Mesothelial cell of epicardium (in vitro differentiated cells): ENCODE results near the gene LIMS2. TPM values are rescaled to one million over a fixed set of nuclear protein-coding genes. Genes with fewer than 3 reads are reported as not detected.
A peak's percentile ranks its signal among the peaks of the same experiment; 100 is the strongest.

Experiments used
- DNase-seq, 2 experiments: peaks; one replicate each; pipeline ENCODE4 v3.0.0; 2021; ENCODE audit warnings: low spot score in 2 of 2; ENCODE audit not compliant: unreplicated experiment in 2 of 2
- H3K27ac Mint-ChIP-seq: 2 replicates; pipeline ENCODE4 v1.8.0; 2021; ENCODE audit warnings: mixed read lengths
- H3K27me3 Mint-ChIP-seq: 2 replicates; pipeline ENCODE4 v1.8.0; 2021; ENCODE audit warnings: low read depth, mixed read lengths
- H3K36me3 Mint-ChIP-seq: 2 replicates; pipeline ENCODE4 v1.8.0; 2021; ENCODE audit warnings: mixed read lengths
- H3K4me1 Mint-ChIP-seq: 2 replicates; pipeline ENCODE4 v1.8.0; 2021; ENCODE audit warnings: mixed read lengths
- H3K4me3 Mint-ChIP-seq: 2 replicates; pipeline ENCODE4 v1.8.0; 2021; ENCODE audit warnings: mild to moderate bottlenecking, moderate library complexity, mixed read lengths
- H3K9me3 Mint-ChIP-seq: 2 replicates; pipeline ENCODE4 v1.8.0; 2021; ENCODE audit warnings: mixed read lengths
- CTCF ChIP-seq: fragments of 200-600 bp; sonication (generic); IDR thresholded peaks from one replicate; pipeline ENCODE4 v1.5.0; 2021; ENCODE audit warnings: antibody characterized with exemption; ENCODE audit not compliant: unreplicated experiment
- total RNA-seq: library from RNA; stranded (reverse); gene quantifications from 3 replicates; pipeline ENCODE4 v1.2.1, GENCODE V29; 2021

The LIMS2 gene
- total RNA-seq, 1 donor from 2014 or later, result 11.9 TPM

DNA sequence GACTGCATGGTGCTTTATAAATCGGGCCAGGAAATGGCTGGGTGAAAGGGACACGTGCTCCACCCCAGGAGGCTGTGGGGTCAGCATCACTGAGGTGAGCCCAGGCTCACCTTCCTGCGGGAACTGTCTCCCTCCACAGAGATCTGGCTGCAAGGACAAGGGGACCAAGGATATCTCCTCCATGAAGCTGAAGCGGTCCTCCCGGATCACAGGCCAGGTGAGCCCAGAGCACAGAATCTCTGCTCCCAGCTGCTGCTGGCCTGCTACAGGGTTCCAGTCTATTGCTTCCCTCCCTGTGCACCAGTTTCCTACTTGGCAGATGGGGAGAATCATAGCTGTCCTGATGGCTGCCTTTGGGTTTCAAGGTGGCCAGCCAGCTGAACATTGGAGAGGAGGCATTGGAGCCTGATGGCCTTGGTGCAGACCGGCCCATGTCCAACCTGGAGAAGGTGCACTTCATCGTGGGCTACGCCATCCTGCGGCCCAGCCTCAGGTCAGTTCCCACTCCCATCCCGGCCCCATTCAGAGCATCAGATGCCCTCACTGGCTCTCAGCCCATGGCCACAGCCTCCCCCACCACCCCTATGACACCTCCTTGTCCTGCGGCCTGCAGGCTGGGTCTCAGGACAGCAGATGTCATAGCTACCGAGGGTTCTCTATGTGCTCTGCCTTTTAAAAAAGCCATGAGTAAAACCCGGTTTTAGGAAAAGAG, 63.1 kb downstream of the LIMS2 start:
- H3K36me3 Mint-ChIP-seq, result no peaks in the 10 kb centered on the region
- H3K27me3 Mint-ChIP-seq, result no peaks in the 10 kb centered on the region
- no peak overlapping the region for H3K27ac Mint-ChIP-seq
- H3K4me1 Mint-ChIP-seq, result no peaks in the 10 kb centered on the region
- no peak overlapping the region for H3K4me3 Mint-ChIP-seq
- DNase-seq, result peak in 1 of 2 experiments; percentile 30
- H3K9me3 Mint-ChIP-seq, result peaks cover 16% of the 10 kb centered on the region
- TF ChIP-seq CTCF, result no peak

DNA sequence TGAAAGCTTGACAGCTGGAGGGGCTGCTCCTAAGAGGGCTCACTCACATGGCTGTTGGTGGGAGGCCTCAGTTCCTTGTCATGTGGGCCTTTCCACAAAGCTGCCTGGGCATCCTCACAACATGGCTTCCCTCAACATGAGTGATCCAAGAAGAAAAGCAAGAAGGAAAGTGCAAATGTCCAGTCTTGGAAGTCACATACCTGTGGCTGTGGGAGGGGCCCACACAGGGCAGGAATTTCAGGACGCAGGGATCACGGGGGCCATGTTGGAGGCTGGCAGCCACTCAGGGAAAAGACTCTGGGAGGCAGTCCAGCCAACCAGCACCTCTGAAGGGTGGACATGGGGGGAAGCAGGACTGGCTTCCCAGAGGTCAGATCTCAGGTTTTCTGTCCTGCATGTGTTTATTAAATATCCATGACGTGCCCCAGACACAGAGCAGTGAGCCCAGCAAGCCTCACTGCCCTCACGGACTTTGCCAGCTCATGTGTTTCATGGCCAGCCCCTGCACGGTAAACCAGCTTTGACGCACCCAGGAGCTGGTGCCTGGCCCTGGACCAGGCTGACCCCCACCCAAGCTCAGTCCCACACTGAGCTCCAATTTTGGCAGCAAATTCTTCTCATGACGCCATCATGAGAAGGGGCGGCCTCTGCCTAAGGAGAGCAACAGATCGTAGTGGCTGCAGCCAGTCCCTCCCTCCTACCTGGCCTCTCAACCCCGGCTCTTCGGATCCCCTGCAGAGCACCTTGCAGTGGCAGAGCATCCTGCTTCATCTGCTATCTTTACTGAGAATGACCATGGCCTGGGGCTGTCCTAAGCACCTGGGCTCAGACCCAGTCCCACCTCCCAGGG, 64.0 kb downstream of the LIMS2 start:
- Mint-ChIP-seq H3K36me3 (no peaks in the 10 kb centered on the region), H3K9me3 (peaks cover 16% of the 10 kb centered on the region), H3K4me1 (no peaks in the 10 kb centered on the region), H3K4me3 (no peak overlapping the region), H3K27ac (no peak overlapping the region), H3K27me3 (no peaks in the 10 kb centered on the region)
- no peak for TF ChIP-seq CTCF
- DNase-seq, result peak in 1 of 2 experiments; percentile 25

- peaks cover 16% of the 10 kb centered on the region for H3K9me3 Mint-ChIP-seq
- H3K27ac Mint-ChIP-seq, result no peak overlapping the region
- H3K27me3 Mint-ChIP-seq, result no peaks in the 10 kb centered on the region
- peak in 1 of 2 experiments; percentile 14 for DNase-seq
- H3K4me1 Mint-ChIP-seq, result no peaks in the 10 kb centered on the region
- H3K4me3 Mint-ChIP-seq, result no peak overlapping the region
- no peaks in the 10 kb centered on the region for H3K36me3 Mint-ChIP-seq
- TF ChIP-seq CTCF, result no peak
Measured at GRCh38 chr2:127610561-127610960, 64.8 kb downstream of the LIMS2 start.

DNA sequence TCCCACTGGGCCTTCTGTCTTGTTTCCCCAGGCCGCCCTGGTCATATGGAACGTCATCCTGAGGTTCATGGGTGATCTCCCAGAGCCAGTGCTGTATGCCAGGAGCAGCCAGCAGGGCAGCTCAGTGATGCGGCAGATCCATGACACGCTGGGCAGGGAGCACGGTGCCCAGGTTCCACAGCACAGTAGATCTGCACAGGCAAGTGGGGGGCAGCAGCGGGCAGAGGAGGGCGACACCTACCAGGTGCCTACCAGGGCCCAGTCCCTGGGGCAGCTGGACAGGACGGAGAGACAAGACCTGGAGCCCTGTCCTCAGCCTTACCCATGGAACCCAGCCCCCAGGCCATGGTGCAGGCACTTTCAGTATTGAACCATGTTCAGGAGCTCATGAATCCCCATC, 65.5 kb downstream of the LIMS2 start:
- TF ChIP-seq CTCF, result no peak
- Mint-ChIP-seq H3K4me1 (no peaks in the 10 kb centered on the region), H3K27ac (no peak overlapping the region), H3K36me3 (no peaks in the 10 kb centered on the region), H3K4me3 (no peak overlapping the region), H3K27me3 (no peaks in the 10 kb centered on the region), H3K9me3 (peaks cover 16% of the 10 kb centered on the region)
- no peak for DNase-seq

- Mint-ChIP-seq H3K4me1 (no peaks in the 10 kb centered on the region), H3K27ac (no peak overlapping the region), H3K36me3 (no peaks in the 10 kb centered on the region), H3K27me3 (no peaks in the 10 kb centered on the region), H3K4me3 (no peak overlapping the region), H3K9me3 (peaks cover 17% of the 10 kb centered on the region)
- no peak for DNase-seq
- TF ChIP-seq CTCF, result no peak
Measured at GRCh38 chr2:127609031-127609751, 66.1 kb downstream of the LIMS2 start.
